GM12892 (cell line): Measurements from ENCODE around the gene L3MBTL3.

Experiments
- DNase-seq: peaks from one replicate; pipeline ENCODE4 v3.0.0; 2011; ENCODE audit not compliant: insufficient read length
- FAIRE-seq: peaks from 2 replicates; lab custom pipeline; 2011; peaks lifted over from hg19 to GRCh38; lab: Jason Lieb, UNC
- POLR2A ChIP-seq: IDR thresholded peaks from 2 replicates; pipeline ENCODE4 v1.6.1; 2011; ENCODE audit warnings: low read depth, low read length, control low read depth
- POLR2AphosphoS5 ChIP-seq: IDR thresholded peaks from 2 replicates; pipeline ENCODE4 v1.6.1; 2011; ENCODE audit warnings: low read depth, low read length, control low read depth
- TAF1 ChIP-seq: IDR thresholded peaks from 2 replicates; pipeline ENCODE4 v1.6.1; 2011; ENCODE audit warnings: low read depth, mild to moderate bottlenecking, control low read depth, low read length, borderline replicate concordance

The L3MBTL3 gene

DNA sequence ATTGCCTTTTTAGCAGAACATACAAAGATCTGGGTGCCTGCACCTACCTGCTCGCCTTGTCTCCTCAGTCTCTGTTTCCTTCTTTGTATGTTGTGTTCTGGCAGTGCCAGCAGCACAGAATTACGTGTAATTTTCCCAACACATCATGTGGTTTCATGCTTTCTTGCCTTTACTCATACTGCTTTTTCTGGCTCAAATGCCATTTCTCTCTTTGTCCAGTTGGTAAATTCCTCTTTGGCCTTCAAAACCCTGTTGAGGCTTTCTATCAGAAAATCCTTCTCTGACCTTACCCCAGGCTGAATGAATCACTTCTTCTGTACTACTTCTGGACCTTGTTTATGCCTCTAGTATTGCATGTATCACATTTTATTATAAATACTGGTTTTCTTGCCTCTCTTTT, 31.8 kb downstream of the L3MBTL3 start:
- DNase-seq (no peak), FAIRE-seq (peak; percentile 5)
- TF ChIP-seq POLR2A, result no peak
- TF ChIP-seq POLR2AphosphoS5, result no peak
- TF ChIP-seq TAF1, result no peak

DNA sequence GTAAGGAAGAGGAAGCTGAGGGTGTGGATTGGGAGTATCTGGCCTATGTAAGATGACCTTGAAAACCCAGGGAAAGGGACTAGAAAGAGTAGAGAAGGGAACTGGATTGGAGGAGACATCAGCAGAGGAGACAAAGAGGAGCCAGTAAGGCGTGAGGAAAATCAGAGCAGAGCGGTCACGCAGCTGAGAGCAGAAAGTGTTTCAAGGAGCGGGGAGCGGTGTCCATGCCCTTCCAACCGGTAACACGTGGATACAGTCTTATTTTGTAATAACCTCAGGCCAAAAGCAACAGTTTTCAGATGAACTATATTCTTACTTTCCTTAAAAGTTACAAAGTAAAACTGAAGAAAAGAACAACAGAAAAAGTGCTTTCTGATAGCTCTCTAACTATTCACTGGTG, 36.3 kb downstream of the L3MBTL3 start:
- TF ChIP-seq POLR2AphosphoS5, result no peak
- TF ChIP-seq POLR2A, result no peak
- TF ChIP-seq TAF1, result no peak

GRCh38 chr6:130055271-130055670, 36.9 kb downstream of the L3MBTL3 start:
- no peak for TF ChIP-seq POLR2AphosphoS5
- DNase-seq (no peak), FAIRE-seq (no peak)

More for the DNA sequence above, 36.3 kb downstream of the L3MBTL3 start:
- no peak for DNase-seq
- no peak for FAIRE-seq

DNA sequence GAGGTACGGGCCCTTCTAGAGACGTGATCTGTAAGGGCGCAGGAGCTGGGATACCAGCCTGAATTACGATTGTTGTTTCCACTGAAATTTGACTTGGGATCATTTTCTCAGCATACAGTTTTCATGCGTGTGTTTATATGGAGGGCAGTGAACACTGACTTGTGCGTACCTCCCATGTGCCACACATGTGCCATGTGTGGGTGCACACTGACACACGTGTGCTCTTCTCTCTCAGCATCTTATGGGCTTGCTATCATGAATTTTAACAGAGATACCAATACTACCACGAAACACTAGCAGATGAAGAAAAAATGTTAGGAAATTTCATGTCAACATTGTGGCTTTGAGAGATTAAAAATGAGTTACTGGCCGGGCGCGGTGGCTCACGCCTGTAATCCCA, 39.1 kb downstream of the L3MBTL3 start:
- TF ChIP-seq POLR2A (no peak), TAF1 (no peak), POLR2AphosphoS5 (no peak)
- DNase-seq (no peak), FAIRE-seq (peak; percentile 9)

- TF ChIP-seq TAF1 (no peak), POLR2A (no peak), POLR2AphosphoS5 (no peak)
- FAIRE-seq, result no peak
- no peak for DNase-seq
Observed at GRCh38 chr6:130063806-130064205, 45.4 kb downstream of the L3MBTL3 start.

GRCh38 chr6:130065609-130066156, 47.3 kb downstream of the L3MBTL3 start:
- no peak for TF ChIP-seq POLR2A
- no peak for TF ChIP-seq POLR2AphosphoS5
- DNase-seq (no peak), FAIRE-seq (no peak)

DNA sequence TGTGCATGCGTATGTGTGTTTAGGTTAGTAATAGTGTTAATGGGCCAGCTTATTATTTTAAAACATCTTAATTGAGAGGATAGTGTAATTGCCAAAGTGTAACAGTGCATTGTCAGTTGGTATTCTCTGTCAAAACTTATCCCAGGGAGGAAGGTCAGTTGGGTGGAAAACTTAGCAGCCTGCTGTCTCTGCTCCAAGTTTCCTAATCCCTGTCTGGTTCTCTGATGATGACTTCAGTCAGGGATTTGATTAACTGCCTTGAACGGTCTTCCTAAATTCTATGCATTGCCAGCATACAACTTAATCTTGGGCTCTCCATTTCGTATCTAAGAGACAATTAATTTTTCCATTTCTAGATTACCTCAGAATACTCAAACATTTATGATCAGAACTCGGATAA, 51.1 kb downstream of the L3MBTL3 start:
- no peak for TF ChIP-seq TAF1
- TF ChIP-seq POLR2A, result no peak
- TF ChIP-seq POLR2AphosphoS5, result no peak
- no peak for FAIRE-seq
- no peak for DNase-seq

GRCh38 chr6:130070326-130070725, 51.9 kb downstream of the L3MBTL3 start:
- no peak for TF ChIP-seq POLR2AphosphoS5
- no peak for TF ChIP-seq POLR2A
- TF ChIP-seq TAF1, result no peak
- FAIRE-seq, result no peak

DNA sequence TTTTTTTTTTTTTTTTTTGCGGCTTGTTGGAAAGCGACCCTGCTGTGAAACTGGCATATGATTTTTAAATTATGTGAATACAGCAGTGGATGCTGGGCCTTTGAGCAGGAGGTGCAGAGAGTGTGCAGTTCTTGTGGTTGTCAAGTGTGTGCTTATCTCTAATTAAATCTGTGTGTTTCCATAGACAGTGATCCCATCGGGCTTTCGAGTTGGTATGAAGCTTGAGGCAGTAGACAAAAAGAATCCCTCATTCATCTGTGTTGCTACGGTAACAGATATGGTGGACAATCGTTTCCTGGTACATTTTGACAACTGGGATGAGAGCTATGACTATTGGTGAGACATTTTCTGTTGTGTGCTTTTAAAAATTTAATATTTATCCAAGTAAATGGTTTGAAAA, 52.4 kb downstream of the L3MBTL3 start:
- TF ChIP-seq POLR2A (no peak), POLR2AphosphoS5 (no peak), TAF1 (no peak)
- no peak for FAIRE-seq
- no peak for DNase-seq

More at GRCh38 chr6:130070326-130070725, 51.9 kb downstream of the L3MBTL3 start:
- DNase-seq, result no peak

DNA sequence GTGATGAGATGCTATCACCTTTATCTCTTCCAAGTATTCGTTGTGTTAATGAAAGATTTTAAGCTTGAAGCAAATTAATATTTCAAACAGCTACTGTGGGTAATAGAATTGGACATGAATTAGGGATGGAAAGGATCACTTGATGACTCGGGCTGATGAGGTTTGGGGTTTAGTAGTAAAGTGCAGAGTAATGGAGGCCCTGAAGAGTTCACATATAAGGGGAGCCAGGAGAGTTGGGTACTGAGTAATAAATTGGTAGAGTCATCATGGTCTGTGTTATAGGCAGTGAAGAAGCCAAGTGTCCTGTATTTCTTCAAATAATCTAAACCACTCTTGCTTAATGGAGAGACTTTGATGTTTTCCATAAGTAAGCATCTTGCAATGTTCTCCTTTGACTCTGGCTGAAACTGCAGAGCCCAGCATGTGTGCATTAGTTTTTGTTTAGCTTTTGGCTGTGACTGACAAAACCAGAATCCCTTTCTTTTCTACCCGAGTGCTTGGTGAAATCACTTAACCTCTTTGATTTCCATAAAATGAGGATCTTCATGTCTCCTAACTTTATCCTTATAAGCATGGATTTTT, 57.6 kb downstream of the L3MBTL3 start:
- FAIRE-seq, result no peak
- DNase-seq, result no peak
- TF ChIP-seq POLR2A, result no peak
- TF ChIP-seq POLR2AphosphoS5, result no peak
- TF ChIP-seq TAF1, result no peak

GRCh38 chr6:130076512-130076911, 58.1 kb downstream of the L3MBTL3 start:
- no peak for TF ChIP-seq POLR2A
- TF ChIP-seq POLR2AphosphoS5, result no peak
- TF ChIP-seq TAF1, result no peak
- no peak for DNase-seq
- no peak for FAIRE-seq

- DNase-seq, result no peak
- no peak for TF ChIP-seq TAF1
- no peak for FAIRE-seq
Observed at GRCh38 chr6:130090796-130091195, 72.4 kb downstream of the L3MBTL3 start.

DNA sequence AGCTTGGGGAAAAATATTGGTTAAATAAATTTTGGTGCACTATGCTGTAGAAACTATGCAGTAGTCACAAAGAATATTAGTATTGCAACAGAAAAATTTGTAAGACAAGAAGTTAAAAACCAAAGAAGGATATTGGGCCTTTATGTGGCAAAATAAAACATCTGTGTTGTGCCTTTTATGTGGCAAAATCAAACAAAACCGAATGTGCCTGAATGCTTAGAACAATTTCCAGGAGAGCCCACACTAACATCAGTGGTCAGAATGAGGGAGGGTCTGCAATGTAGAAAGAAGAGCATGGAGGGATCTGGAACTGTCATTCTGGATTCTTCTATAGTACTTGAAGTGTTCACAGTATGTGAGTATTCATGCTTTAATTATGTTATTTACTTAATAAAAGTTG, 75.2 kb downstream of the L3MBTL3 start:
- no peak for FAIRE-seq
- no peak for DNase-seq
- TF ChIP-seq POLR2A, result no peak
- no peak for TF ChIP-seq TAF1
- TF ChIP-seq POLR2AphosphoS5, result no peak
